ENCODE results near the gene NRTN. TPM values are rescaled to one million over a fixed set of nuclear protein-coding genes. Genes with fewer than 3 reads are reported as not detected.

Gene NRTN
- total RNA-seq, 1 donor from 2014 or later: 26.3 TPM

DNA sequence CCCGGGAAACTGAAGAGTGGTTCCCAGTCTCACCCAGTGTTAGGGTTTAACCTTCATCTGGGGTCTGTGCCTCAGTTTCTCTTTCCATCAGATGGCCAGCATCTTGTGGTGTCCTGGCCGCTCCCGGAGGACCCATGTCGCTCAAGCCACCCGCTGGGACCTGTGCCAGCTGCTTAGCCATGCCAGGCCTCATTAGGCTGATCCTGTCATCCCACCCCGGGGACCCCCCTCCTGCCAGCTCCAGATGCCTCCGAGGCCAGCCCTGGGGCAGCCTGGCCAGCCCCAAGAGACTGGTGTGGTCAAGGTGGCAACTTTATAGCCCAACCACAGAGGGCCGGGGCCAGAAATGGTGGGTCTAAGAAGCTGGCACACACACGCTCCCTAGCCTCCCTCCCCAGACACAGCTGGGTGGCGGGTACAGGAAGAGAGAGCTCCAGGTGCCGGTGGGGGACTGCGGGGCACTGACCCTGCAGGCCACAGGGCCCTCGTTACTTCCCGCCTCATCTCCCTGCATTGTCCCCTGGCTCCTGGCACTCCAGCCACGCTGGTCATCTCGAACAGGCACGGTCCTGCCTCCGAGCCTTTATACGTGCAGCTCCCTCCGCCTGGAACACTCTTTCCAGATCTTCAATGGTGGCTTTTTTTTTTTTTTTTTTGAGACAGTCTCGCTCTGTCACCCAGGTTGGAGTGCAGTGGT, 3.4 kb downstream of the NRTN start:
- ATAC-seq: no peak
- no peak for DNase-seq
- intact Hi-C loops (cut with micrococcal nuclease): no loop called here

DNA sequence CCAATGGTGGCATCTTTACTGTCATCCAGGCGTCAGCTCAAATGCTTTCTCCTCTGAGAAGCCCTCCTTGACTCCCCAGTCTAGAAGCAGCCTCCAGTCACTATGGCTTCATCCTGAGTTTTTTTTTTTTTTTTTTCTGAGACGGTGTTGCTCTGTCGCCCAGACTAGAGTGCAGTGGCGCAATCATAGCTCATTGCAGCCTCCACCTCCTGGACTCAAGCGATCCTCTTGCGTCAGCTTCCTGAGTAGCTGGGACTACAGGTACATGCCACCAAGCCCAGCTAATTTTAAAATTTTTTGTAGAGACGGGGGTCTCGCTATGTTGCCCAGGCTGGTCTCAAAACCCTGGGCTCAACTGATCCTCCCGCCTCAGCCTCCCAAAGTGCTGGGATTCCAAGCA, 4.2 kb downstream of the NRTN start:
- DNase-seq (no peak), ATAC-seq (no peak)
- intact Hi-C loops (cut with micrococcal nuclease): no loop called here

DNA sequence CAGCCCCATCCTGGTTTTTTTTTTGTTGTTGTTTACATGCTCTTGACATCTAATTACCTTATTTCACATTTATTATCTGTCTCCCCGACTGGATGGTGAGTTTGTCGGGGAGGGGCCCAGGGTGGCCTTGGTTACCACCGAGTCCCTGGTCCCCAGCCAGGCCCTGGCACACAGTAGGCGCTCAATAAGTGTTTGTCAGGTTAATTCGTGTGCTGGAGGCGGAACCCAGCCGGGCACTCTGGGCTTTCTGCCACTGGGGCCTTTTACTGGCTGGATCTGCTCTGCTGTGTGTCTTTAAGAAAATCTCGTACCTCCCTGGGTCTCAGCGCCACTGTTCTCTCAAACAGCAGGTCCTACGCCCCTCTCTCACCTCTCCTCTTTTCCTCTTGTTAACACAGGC, 4.6 kb downstream of the NRTN start:
- no peak for DNase-seq
- no peak for ATAC-seq
- intact Hi-C loops (cut with micrococcal nuclease): no loop called here

DNA sequence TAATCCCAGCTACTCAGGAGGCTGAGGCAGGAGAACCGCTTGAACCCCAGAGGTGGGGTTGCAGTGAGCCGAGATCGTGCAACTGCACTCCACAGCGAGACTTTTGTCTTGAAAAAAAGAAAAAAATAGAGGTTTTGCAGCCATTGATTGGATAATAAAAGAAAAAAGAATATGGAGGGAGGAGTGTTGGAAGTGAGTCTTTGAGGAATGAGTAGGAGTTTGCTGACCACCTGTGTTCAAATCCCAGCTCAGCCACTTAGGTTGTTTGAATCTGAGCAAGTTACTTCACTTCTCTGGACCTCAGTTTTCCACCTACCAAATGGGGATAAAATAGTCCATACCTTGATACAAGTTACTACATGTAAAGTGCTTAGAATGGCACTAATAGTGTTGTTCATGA, 6.2 kb downstream of the NRTN start:
- ATAC-seq: no peak
- DNase-seq: no peak
- intact Hi-C loops (cut with micrococcal nuclease): no loop called here

DNA sequence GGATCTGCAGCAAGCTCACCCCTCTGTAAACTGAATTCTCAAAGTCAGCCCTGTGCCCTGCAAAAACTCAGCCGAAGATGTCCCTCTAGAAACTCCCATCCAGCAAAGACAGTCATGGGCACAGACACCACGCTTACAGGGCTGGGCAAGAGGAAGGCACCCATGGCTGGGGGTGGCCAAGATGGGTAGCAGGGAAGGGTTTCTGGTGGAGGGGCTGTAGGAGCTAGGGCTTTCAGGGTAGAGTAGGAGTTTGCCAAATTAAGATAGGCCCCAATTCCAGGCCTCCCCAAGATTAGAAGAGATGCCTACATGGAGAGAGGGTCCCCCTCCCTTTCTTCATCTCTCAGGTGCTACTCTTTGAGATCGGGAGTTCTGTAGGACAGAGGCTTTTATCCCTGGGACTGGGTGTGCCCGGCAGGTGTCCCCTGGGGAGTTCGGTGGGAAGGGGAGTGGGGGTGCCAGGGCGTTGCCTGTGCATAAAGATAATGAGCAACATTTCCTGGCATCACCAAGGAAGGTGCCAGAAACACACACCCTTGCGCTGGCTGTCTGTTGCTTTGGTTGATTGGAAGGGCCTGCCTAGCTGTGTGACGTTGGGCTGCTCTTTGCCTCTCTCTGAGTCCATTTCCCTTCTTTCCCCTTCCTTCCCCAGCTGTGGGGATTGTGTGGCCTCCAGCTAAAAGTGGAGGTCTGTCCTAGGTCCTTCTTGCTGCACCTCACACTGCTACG, 9.4 kb downstream of the NRTN start:
- intact Hi-C loops (cut with micrococcal nuclease): no loop called here
- DNase-seq: no peak
- no peak for ATAC-seq

DNA sequence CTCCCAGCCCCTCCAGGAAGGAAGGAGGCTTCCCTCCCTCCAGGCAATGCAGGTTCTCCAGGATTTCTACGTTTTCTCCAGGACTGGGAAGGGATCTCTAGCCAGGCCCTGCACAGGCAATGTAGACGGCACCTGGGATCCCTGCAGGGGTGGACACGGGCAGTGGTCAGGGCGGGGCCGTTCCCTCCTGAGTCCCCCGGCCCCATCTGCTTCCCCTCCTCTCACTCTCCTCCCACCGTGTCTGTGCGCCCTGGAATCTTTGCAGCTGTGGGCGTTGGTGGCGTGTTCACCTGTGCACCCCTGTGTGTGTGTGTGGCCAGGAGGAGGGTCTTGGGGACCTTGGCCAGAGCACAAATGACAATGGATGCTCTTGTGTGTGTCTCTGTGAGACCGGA, 10.0 kb downstream of the NRTN start:
- intact Hi-C loops (cut with micrococcal nuclease): no loop called here
- ATAC-seq (no peak), DNase-seq (no peak)

DNA sequence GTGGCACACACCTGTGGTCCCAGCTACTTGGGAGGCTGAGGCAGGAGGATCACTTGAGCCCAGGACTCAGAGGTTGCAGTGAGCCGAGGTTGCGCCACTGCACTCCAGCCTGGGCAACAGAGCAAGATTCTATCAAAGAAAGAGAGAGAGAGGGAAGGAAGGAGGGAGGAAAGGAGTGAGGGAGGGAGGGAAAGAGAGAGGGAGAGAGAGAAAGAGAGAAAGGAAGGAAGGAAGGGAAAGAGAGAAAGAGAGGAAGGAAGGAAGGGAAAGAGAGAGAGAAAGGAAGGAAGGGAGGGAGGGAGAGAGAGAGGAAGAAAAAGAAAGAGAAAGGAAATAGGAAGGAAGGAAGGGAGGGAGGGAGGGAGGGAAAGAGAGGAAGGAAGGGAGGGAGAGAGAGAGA, 12.4 kb downstream of the NRTN start:
- intact Hi-C loops (cut with micrococcal nuclease): no loop called here
- DNase-seq: no peak
- ATAC-seq: no peak

DNA sequence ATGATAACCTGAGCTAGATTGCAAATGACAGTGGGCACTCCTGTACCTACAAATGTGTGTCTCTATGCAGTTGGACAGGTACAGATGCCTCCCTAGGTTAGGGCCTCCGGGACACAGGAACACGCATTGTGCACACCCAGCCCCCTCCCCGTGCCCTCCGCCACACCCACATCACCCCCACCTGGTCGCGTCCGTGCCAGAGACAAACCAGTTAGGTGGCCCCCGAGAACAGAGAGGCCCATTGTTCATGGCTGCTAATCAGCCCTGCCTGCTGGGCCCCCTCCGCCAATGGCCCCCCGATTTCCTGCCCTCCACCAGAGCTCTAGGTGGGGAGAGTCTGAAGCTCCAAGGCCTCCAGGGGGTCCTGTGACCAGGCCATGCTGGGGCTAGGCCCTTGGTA, 13.7 kb downstream of the NRTN start:
- DNase-seq: no peak
- intact Hi-C loops (cut with micrococcal nuclease): no loop called here
- ATAC-seq: no peak

DNA sequence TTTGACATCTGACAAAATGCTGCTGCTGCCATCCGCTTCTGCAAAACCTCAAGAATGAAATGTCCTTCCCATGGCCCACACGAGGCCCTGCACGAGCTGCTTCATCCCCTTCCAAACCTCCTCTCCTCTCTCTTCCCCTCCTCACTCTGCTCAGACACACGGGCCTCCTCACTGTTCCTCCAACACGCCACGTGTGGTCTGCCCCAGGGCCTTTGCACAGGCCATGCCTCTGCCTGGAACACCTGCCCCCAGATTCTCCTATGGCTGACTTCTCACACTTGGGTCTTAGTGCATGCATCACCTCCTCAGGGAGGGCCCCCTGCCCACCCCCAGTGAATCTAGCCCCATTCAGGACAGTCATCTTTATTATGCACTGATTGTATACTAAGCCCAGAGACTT, 15.9 kb downstream of the NRTN start:
- ATAC-seq: no peak
- no peak for DNase-seq
- intact Hi-C loops (cut with micrococcal nuclease): no loop called here

DNA sequence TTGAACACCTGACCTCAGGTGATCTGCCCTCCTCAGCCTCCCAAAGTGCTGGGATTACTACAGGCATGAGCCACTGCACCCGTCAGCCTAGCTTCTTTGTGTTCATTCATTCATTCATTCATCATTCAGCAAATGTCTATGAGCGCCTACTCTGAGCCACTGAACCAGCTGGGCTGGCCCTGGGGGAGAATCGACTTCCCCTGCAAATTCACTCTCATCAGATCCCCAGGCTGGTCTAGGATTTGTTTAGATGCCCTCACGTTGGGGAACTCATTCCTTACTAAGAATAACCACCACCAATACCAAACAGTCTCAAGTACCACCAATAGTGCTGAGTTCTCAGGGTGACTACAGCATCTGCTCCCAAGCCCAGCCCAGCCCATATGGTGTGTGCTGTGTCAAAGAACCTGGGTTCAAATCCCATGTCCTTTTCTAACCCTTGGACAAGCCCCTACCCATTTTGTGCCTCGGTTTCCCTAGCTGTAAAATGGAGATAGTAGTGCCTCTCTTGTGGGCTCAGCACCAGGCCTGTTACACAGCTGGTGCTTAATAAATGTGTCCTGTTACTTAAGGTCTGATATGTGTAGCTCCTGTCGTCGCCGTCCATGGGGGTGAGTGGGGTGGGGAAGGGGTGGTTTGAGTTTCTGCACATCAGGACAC, 16.8 kb downstream of the NRTN start:
- ATAC-seq (no peak), DNase-seq (no peak)
- intact Hi-C loops (cut with micrococcal nuclease): no loop called here

DNA sequence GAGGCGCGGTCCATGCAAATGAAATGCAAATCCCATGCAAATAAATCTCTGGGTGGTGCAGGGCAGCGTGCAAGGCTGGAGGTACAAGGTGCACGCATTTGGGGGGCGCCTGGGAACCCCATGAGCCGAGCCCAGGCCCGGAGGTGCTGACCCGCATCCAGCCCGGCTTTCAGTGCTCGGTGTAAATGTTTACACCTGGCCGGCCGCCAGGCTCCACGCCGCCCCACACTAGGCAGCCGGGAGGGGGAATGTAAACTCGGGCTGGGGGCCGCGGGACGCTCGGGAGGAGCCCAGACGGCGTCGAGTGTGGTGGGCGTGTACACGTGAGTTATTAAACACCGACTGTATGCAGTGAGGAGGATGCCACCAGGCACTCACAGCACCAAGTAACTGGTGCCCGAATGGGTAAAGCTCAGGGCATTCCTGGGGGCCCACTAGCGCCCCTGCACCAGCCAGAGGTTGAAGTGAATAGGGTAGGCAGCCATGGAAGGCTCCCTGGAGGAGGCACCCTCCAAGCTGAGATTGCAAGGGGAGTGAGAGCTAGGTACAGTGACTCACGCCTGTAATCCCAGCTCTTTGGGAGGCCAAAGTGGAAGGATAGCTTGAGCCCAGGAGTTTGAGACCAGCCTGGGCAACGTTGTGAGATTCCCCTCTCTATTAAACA, 17.4 kb downstream of the NRTN start:
- intact Hi-C loops (cut with micrococcal nuclease): no loop called here
- DNase-seq: peak; percentile 44
- ATAC-seq: no peak

DNA sequence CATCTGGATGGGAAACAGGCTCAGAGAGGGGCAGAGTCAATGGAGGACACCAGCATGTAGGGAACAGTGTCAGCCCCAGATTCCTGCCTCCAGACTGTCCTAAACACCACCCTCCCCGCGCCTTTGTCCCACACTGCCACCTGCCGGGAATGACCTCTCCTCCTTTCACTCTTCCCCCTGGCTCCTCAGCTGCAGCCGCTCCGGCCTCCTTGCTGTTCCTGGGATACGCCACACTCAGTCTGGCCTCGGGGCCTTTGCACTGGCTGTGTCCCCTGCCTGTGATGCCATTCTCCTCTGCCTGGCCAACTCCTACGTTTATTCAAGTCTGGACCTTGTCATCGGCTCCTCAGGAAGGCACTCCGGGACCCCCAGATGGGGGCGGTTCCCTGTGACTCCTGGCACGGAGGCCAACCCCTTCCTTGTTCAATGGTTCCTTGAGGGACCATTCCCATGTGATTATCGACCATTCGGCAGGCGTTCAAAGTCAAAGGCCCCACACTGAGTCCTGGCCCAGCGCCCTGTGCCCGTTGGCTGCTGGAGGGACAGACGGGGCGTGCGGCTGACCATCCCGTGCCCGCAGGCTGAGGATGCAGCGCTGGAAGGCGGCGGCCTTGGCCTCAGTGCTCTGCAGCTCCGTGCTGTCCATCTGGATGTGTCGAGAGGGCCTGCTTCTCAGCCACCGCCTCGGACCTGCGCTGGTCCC, 18.9 kb downstream of the NRTN start:
- no peak for ATAC-seq
- intact Hi-C loops (cut with micrococcal nuclease): no loop called here
- no peak for DNase-seq

DNA sequence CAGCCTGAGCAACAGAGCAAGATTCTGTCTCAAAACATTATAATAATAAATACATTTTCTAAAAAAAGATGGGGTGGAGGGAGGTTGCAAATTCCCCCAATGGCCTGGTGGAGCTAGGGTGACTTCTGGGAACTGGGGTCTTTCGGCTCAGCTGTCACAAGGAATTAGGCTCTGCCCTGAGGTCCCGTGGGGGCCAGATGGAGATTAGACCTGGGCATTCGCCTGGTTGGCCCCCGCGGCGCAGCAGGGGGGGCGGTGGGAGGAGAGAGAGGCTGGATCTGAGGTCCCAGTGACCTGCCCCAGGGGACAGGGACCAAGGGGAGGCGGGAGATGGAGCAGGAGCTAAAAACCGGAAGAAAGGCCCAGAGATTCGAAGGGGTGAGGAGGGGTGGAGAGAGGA, 19.9 kb downstream of the NRTN start:
- DNase-seq (no peak), ATAC-seq (no peak)
- intact Hi-C loops (cut with micrococcal nuclease): no loop called here

DNA sequence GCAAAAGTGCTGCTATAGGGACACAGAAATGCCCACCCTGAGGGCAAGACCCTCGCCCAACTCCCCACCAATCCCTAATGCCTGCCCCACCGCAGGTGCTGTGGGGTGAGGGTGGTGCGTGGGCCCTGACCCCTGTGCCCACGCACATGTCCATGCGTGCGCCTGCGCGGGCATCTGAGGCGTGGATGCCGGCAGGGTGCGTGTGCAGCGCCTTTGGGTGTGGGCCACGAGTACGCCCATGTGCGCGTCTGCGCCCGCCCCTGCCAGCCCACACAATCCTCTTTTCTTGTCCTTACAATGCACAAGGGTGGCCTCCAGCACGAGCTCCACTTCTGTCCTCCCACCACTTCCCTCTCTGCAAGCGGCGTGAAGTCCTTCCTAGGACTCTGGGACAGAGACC, 20.3 kb downstream of the NRTN start:
- no peak for ATAC-seq
- DNase-seq: no peak
- intact Hi-C loops (cut with micrococcal nuclease): no loop called here

DNA sequence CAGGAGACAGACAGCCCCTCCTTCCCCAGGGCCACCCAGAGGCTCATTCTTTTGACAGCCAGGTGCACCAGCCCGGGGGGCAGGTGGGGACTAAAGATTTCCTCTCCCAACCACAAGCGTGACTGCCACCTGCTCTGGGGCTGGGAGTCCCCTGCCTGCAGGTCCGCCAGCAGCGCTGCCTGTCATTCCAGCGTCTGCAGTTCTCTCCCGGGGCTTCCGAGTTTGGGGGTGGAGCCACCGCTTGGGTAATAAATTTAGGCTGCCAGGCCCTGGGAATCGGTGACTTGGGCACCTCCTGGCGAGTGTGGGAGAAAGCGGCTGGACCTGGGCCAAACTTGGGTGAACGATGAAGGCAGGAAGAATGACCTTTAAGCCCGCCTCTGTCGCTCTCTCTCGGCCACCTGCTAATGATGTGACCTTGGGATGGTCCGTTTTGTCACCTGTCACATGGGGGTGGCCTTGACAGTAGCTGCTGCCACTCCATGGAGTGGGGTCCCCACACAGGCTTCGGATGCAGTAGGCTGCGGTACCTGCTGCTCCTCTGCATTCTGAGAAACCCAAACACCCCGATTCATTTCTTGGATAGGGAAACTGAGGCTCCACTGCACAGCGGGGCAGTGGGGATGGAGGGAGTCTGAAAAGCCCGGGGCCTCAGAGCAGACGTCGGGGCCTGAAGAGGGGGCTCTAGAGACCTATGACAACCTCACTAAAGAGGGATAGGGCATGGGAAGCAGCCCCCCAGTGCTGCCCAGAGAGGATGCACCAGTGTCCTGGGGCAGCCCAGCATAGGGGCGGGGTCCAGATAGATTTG, 21.9 kb downstream of the NRTN start:
- DNase-seq: peak; percentile 80
- peak; percentile 45 for ATAC-seq
- intact Hi-C loops (cut with micrococcal nuclease): no loop called here

DNA sequence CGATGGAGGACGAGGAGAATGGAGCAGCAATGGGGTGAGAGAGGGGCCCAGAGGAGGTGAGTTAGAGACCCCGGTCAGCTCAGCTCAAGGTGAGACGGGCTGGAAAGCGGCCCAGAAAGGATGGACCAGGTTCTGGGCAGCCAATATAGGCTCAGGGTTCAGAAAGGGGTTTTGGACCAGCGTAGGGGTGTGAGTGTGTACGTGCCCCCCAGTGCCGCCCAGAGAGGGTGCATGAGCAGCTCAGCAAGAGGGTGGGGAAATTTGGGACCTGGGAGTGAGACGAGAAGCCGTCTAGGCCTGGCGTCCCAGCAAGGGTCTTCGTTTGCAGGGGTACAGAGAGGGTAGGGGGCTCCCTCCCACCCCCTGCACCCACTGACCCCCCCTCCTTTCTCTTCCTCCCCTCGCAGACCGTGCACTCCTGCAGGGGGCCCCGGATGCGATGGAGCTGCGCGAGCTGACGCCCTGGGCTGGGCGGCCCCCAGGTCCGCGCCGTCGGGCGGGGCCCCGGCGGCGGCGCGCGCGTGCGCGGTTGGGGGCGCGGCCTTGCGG, 22.5 kb downstream of the NRTN start:
- DNase-seq (no peak), ATAC-seq (no peak)
- intact Hi-C loops (cut with micrococcal nuclease): no loop called here

DNA sequence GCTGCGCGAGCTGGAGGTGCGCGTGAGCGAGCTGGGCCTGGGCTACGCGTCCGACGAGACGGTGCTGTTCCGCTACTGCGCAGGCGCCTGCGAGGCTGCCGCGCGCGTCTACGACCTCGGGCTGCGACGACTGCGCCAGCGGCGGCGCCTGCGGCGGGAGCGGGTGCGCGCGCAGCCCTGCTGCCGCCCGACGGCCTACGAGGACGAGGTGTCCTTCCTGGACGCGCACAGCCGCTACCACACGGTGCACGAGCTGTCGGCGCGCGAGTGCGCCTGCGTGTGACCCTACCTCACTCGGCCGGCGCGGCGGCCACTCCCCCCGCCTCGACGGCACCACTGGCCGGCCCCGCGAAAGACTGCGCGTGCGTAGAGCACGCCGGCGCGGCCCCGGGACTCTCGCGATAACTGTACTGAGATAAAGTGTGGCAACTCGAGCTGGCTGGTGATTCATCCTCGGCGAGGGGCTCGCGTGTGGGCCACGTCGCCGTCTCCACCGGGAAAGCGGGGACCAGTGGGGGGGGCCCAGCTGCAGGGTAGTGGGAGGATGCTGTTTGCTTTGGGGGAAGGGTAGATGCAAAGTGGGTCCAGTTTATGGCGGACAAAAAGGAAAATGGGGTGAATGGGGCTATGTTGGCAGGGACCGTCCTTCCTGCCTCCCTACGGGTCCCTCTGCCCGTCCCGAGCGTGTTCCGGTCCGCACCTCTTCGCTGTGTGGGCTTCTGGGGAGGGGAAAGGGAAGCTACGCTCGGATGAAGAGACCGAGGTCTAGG, 23.2 kb downstream of the NRTN start:
- ATAC-seq (peak; percentile 73), DNase-seq (peak; percentile 91)
- intact Hi-C loops (cut with micrococcal nuclease): no loop called here

Data from left ventricle myocardium superior (tissue), 1 donor.